ENCODE results near the gene TKTL1. TPM values are rescaled to one million over a fixed set of nuclear protein-coding genes. Genes with fewer than 3 reads are reported as not detected.

TKTL1 gene
- total and polyA plus RNA-seq, 2 of the 8 experiments (the other 6 are each of a cell fraction or from before 2014, with no cell fraction given) = 0.05 TPM; not detected in 1

- Histone ChIP-seq H3K4ac (replicated peaks; ENCODE audit: insufficient read length, low read depth, low read length) (no peak overlapping the region), H3K23ac (ENCODE audit: insufficient read length) (no peak overlapping the region), H3K79me1 (ENCODE audit: low read depth, low read length) (no peaks in the 10 kb centered on the region), H2AFZ (ENCODE audit: low read length) (no peak overlapping the region), H3K4me2 (ENCODE audit: insufficient read depth in 1 of 2, low read depth in 2 of 2, low read length in 2 of 2) (no peak overlapping the region), H2BK20ac (ENCODE audit: low read length) (no peak overlapping the region), H3K4me1 (replicated peaks in 1 of 4; ENCODE audit: control insufficient read depth in 3 of 4, insufficient read depth in 4 of 4, low read length in 3 of 4) (peaks cover 0 to 3% (median 0%) of the 10 kb centered on the region in 4 experiments; a peak in 1 of 7 replicates), H3K27ac (ENCODE audit: low read depth, low read length) (no peak overlapping the region), H3K18ac (ENCODE audit: extremely low read depth, low read length) (no peak overlapping the region), H2BK12ac (ENCODE audit: low read depth, low read length) (no peak overlapping the region), H3K9ac (replicated peaks in 1 of 4; ENCODE audit: extremely low read depth in 1 of 4, low read depth in 3 of 4, low read length in 3 of 4) (no peak overlapping the region), H3K23me2 (ENCODE audit: low read depth, low read length) (no peaks in the 10 kb centered on the region), H2AK5ac (ENCODE audit: low read depth, low read length) (no peak overlapping the region), H2BK15ac (ENCODE audit: low read length) (no peak overlapping the region), H2BK120ac (replicated peaks; ENCODE audit: low read depth, low read length) (no peak overlapping the region), H3K56ac (replicated peaks; ENCODE audit: insufficient read length, low read depth, low read length) (no peak overlapping the region), H3K36me3 (ENCODE audit: control insufficient read depth in 2 of 4, insufficient read depth in 4 of 4, low read length in 3 of 4) (no peaks in the 10 kb centered on the region), H3K9me3 (ENCODE audit: insufficient read depth in 2 of 2, low read depth in 1 of 2, low read length in 1 of 2) (no peaks in the 10 kb centered on the region), H4K5ac (ENCODE audit: insufficient read length, low read depth, low read length) (no peak overlapping the region), H4K20me1 (replicated peaks in 1 of 2; ENCODE audit: control insufficient read depth in 1 of 2, insufficient read depth in 2 of 2, low read length in 2 of 2) (no peaks in the 10 kb centered on the region), H3K4me3 (ENCODE audit: extremely low read depth in 1 of 4, insufficient read depth in 2 of 4, low read depth in 3 of 4, low read length in 4 of 4) (no peak overlapping the region), H2BK5ac (ENCODE audit: low read depth, low read length) (no peak overlapping the region), H4K8ac (ENCODE audit: extremely low read depth, insufficient read depth, low read length) (no peak overlapping the region), H3K14ac (ENCODE audit: insufficient read length) (no peak overlapping the region), H3K79me2 (ENCODE audit: control insufficient read depth in 1 of 2, insufficient read depth in 2 of 2, low read length in 2 of 2) (no peaks in the 10 kb centered on the region), H4K91ac (replicated peaks; ENCODE audit: insufficient read length, low read length) (no peak overlapping the region), H3K27me3 (replicated peaks in 1 of 4; ENCODE audit: control insufficient read depth in 3 of 4, extremely low read depth in 1 of 4, insufficient read depth in 3 of 4, low read length in 3 of 4) (no peaks in the 10 kb centered on the region)
- WGBS, 2 experiments (ENCODE audit: extremely low coverage in 1 of 2, insufficient coverage in 1 of 2, insufficient read length in 1 of 2, insufficient replicate concordance in 2 of 2, low coverage in 1 of 2, low lambda C conversion rate in 2 of 2, missing lambda C conversion rate in 1 of 2) = 93% methylated on average over 5 of the region's 6 CpGs; no CpG with 5 or more reads in 1 of the 2 experiments
- FAIRE-seq = no peak
- ChIA-PET CTCF (ENCODE audit: partially characterized antibody) (interaction anchor here (1.5 kb wide), 2 partner anchors 9 to 15 kb away, joined by 5 to 7 read pairs; no protein-coding TSS in a partner anchor), POLR2A (ENCODE audit: partially characterized antibody) (no interaction called here)
- no peak for DNase-seq (ENCODE audit: low read depth in 1 of 2, low spot score in 2 of 2)
- TF ChIP-seq E2F6 (IDR thresholded peaks at IDR 0.05) = no peak
- no peak for TF ChIP-seq CTCF (IDR thresholded peaks at IDR 0.05; ENCODE audit: control extremely low read depth in 1 of 3, insufficient read depth in 1 of 3, low read depth in 1 of 3, low read length in 3 of 3)
- TF ChIP-seq HDAC2 (IDR thresholded peaks at IDR 0.05; ENCODE audit: borderline replicate concordance in 1 of 2, low read depth in 2 of 2, low read length in 2 of 2) = no peak
- no peak for TF ChIP-seq CTBP2 (IDR thresholded peaks at IDR 0.05; ENCODE audit: borderline replicate concordance, insufficient read depth, insufficient read length, low read length)
- no peak for TF ChIP-seq TCF12 (IDR thresholded peaks at IDR 0.05; ENCODE audit: low read depth, low read length)
- no peak for TF ChIP-seq NRF1 (IDR thresholded peaks at IDR 0.05; ENCODE audit: low read depth, low read length)
- no peak for TF ChIP-seq BRCA1 (IDR thresholded peaks at IDR 0.05; ENCODE audit: low read depth, low read length)
- no peak for TF ChIP-seq YY1 (IDR thresholded peaks at IDR 0.05; ENCODE audit: low read depth, low read length)
- TF ChIP-seq RNF2 (IDR thresholded peaks at IDR 0.05; ENCODE audit: borderline replicate concordance, low read depth, low read length, missing control alignments, poor library complexity, severe bottlenecking) = no peak
- TF ChIP-seq KDM1A (IDR thresholded peaks at IDR 0.05; ENCODE audit: borderline replicate concordance, low read length) = no peak
Observed at GRCh38 chrX:154307202-154307601, 11.6 kb downstream of the TKTL1 start.
